ENCODE results near the gene COL17A1. TPM values are rescaled to one million over a fixed set of nuclear protein-coding genes. Genes with fewer than 3 reads are reported as not detected.

The COL17A1 gene
- total and polyA plus RNA-seq, 8 donors = 0.45 to 53.3 (median 4.5) TPM

GRCh38 chr10:104034401-104035193, 51.1 kb downstream of the COL17A1 start:
- no peak for TF ChIP-seq EP300 (IDR thresholded peaks at IDR 0.05)
- no peak for TF ChIP-seq CTCF (IDR thresholded peaks at IDR 0.05)
- TF ChIP-seq POLR2A (IDR thresholded peaks at IDR 0.05) = no peak
- no peak for TF ChIP-seq POLR2AphosphoS5 (IDR thresholded peaks at IDR 0.05)

GRCh38 chr10:104033966-104034365, 51.7 kb downstream of the COL17A1 start:
- intact Hi-C loops (cut with DNase I; ENCODE audit: low total_unique reads) = no loop called here
- no peak overlapping the region for H3K27ac ChIP-seq
- WGBS, 5 donors = 90 to 100% (median 90%) methylated on average over 1 to 11 of the region's 11 CpGs
- no peak overlapping the region for H3K4me3 ChIP-seq
- H3K9me3 ChIP-seq = no peaks in the 10 kb centered on the region
- TF ChIP-seq EP300 (IDR thresholded peaks at IDR 0.05) = no peak
- no peak for TF ChIP-seq CTCF (IDR thresholded peaks at IDR 0.05)
- no peak for TF ChIP-seq POLR2A (IDR thresholded peaks at IDR 0.05)
- H3K27me3 ChIP-seq = no peaks in the 10 kb centered on the region
- H3K36me3 ChIP-seq = peaks cover 6 to 55% (median 41%) of the 10 kb centered on the region in 4 donors
- H3K4me1 ChIP-seq = no peaks in the 10 kb centered on the region
- DNase-seq = no peak

More at GRCh38 chr10:104034401-104035193, 51.1 kb downstream of the COL17A1 start:
- intact Hi-C loops (cut with DNase I; ENCODE audit: low total_unique reads) = no loop called here
- H3K27ac ChIP-seq = no peak overlapping the region
- H3K9me3 ChIP-seq = no peaks in the 10 kb centered on the region
- H3K36me3 ChIP-seq = peaks cover 6 to 50% (median 35%) of the 10 kb centered on the region in 4 donors
- H3K4me1 ChIP-seq = no peaks in the 10 kb centered on the region
- WGBS, 5 donors = 56 to 70% (median 66%) methylated on average over 18 to 23 of the region's 23 CpGs
- no peaks in the 10 kb centered on the region for H3K27me3 ChIP-seq
- DNase-seq = no peak
- no peak overlapping the region for H3K4me3 ChIP-seq

GRCh38 chr10:104033401-104033930, 52.2 kb downstream of the COL17A1 start:
- Histone ChIP-seq H3K36me3 (peaks cover 6 to 60% (median 46%) of the 10 kb centered on the region in 4 donors), H3K27me3 (no peaks in the 10 kb centered on the region), H3K4me1 (no peaks in the 10 kb centered on the region), H3K4me3 (no peak overlapping the region), H3K27ac (no peak overlapping the region), H3K9me3 (no peaks in the 10 kb centered on the region)
- intact Hi-C loops (cut with DNase I; ENCODE audit: low total_unique reads) = no loop called here
- TF ChIP-seq POLR2AphosphoS5 (IDR thresholded peaks at IDR 0.05) (no peak), CTCF (IDR thresholded peaks at IDR 0.05) (no peak)
- DNase-seq = no peak
- 62 to 100% (median 79%) methylated on average over 1 to 12 of the region's 12 CpGs for WGBS, 5 donors

GRCh38 chr10:104032144-104032775, 53.4 kb downstream of the COL17A1 start:
- Histone ChIP-seq H3K4me3 (no peak overlapping the region), H3K27me3 (no peaks in the 10 kb centered on the region), H3K36me3 (peaks cover 6 to 71% (median 58%) of the 10 kb centered on the region in 4 donors), H3K4me1 (no peaks in the 10 kb centered on the region), H3K9me3 (no peaks in the 10 kb centered on the region), H3K27ac (no peak overlapping the region)
- no peak for TF ChIP-seq POLR2AphosphoS5 (IDR thresholded peaks at IDR 0.05)
- TF ChIP-seq CTCF (IDR thresholded peaks at IDR 0.05) = no peak
- no peak for TF ChIP-seq EP300 (IDR thresholded peaks at IDR 0.05)
- no peak for TF ChIP-seq POLR2A (IDR thresholded peaks at IDR 0.05)
- DNase-seq = no peak
- 67 to 89% (median 84%) methylated on average over 7 of the region's 7 CpGs for whole genome bisulfite sequencing, 5 donors
- intact Hi-C loops (cut with DNase I; ENCODE audit: low total_unique reads) = no loop called here

All from stomach (tissue), 9 donors.